Measurements from ENCODE around the gene TSPYL2. TPM values are rescaled to one million over a fixed set of nuclear protein-coding genes. Genes with fewer than 3 reads are reported as not detected.

Gene TSPYL2
- polyA plus RNA-seq, 2 of the 4 experiments (the other 2 are of a cell fraction): 24.9 to 27.2 TPM

DNA sequence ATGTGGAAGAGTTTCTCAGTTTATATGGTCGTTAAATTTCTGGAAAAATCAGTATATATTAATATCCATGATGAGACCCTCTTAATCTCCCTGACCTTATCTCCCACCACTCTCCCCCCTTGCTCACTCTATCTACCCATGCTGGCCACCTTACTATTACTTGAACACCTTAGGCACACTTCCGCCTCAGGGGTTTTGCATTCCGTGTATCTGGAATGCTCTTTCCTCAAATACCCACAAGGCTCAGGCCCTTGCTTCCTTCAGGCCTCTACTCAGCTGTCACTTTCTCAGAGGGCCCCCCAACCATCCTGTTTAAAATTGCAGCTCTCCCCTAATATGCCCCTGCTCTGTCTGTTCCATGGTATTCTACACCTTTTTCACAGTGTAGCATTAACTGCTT lies 13.6 kb downstream of the TSPYL2 start:
- ATAC-seq (no peak), FAIRE-seq (no peak), DNase-seq (ENCODE audit: low read depth in 1 of 2, low spot score in 1 of 2) (no peak)
- H3K4me2 ChIP-seq: no peak overlapping the region
- ChIA-PET CTCF (interaction anchor here (1.3 kb wide), 1 partner anchor 24 kb away, joined by 7 read pairs; no protein-coding TSS in a partner anchor), POLR2A (no interaction called here)
- 77% methylated on average over 3 of the region's 3 CpGs for WGBS (ENCODE audit: missing lambda C conversion rate)
- peaks cover 6% of the 10 kb centered on the region; the same call in 2 of the 3 replicates for H3K4me1 ChIP-seq
- no peaks in the 10 kb centered on the region for H3K9me3 ChIP-seq
- TF ChIP-seq, protein P1, sequence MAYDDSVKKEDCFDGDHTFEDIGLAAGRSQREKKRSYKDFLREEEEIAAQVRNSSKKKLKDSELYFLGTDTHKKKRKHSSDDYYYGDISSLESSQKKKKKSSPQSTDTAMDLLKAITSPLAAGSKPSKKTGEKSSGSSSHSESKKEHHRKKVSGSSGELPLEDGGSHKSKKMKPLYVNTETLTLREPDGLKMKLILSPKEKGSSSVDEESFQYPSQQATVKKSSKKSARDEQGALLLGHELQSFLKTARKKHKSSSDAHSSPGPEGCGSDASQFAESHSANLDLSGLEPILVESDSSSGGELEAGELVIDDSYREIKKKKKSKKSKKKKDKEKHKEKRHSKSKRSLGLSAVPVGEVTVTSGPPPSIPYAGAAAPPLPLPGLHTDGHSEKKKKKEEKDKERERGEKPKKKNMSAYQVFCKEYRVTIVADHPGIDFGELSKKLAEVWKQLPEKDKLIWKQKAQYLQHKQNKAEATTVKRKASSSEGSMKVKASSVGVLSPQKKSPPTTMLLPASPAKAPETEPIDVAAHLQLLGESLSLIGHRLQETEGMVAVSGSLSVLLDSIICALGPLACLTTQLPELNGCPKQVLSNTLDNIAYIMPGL (CRISPR knock-in tag; IDR thresholded peaks at IDR 0.05; ENCODE audit: borderline replicate concordance): no peak
- no peak for TF ChIP-seq PHF8 (IDR thresholded peaks at IDR 0.05; ENCODE audit: borderline replicate concordance, low read depth)
- TF ChIP-seq JUN (IDR thresholded peaks at IDR 0.05): no peak
- no peak for TF ChIP-seq POLR2AphosphoS2 (conservative IDR thresholded peaks at IDR 0.05; ENCODE audit: low read length)
- no peak for TF ChIP-seq ESRRA (IDR thresholded peaks at IDR 0.05; ENCODE audit: borderline replicate concordance, low read length)
- TF ChIP-seq HEYL (CRISPR knock-in tag; IDR thresholded peaks at IDR 0.05): no peak
- no peak overlapping the region for H3K27ac ChIP-seq
- H3K4me3 ChIP-seq: no peak overlapping the region

DNA sequence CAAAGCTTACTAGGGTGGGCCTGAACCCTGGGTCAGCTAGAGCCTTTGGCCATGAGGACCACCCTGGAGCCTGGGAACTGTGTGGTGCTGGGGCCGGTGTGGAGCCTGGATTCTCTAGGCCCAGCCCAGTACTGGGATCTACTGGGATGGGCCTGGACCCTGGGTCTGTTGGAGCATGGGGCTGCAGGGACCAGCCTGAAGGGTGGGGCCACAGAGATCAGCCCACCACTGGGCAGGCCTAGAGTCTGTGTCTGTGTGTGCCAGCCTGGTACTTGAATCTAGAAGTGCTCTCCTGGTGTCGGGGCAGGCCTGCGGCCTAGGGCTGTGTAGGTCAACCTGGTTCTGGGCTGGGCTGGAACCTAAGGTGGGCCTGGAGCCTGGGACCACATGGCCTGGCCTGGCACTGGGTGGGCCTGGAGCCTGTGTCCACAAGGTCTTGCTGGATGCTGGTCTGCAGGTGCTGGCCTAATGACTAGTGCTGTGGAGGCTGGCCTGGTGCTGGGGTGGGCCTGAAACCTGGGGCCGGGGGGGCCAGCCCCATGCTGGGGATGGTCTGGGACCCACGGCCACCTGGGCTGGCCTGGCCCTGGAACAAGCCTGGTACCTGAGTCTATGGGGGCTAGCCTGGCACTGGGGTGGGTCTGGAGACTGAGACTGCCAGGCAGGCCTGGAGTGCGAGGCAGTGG lies 32.8 kb downstream of the TSPYL2 start:
- Histone ChIP-seq H3K4me1 (no peaks in the 10 kb centered on the region), H3K4me2 (no peak overlapping the region), H3K27ac (no peak overlapping the region), H3K9me3 (no peaks in the 10 kb centered on the region), H3K4me3 (no peak overlapping the region)
- ChIA-PET POLR2A (no interaction called here), CTCF (no interaction called here)
- TF ChIP-seq CHD4 (IDR thresholded peaks at IDR 0.05; ENCODE audit: borderline replicate concordance): no peak
- no peak for TF ChIP-seq HOXB5 (CRISPR knock-in tag; IDR thresholded peaks at IDR 0.05)
- TF ChIP-seq, protein P2, sequence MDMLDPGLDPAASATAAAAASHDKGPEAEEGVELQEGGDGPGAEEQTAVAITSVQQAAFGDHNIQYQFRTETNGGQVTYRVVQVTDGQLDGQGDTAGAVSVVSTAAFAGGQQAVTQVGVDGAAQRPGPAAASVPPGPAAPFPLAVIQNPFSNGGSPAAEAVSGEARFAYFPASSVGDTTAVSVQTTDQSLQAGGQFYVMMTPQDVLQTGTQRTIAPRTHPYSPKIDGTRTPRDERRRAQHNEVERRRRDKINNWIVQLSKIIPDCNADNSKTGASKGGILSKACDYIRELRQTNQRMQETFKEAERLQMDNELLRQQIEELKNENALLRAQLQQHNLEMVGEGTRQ (IDR thresholded peaks at IDR 0.05): no peak
- TF ChIP-seq POLR2AphosphoS2 (conservative IDR thresholded peaks at IDR 0.05; ENCODE audit: low read length): no peak
- TF ChIP-seq E2F6 (IDR thresholded peaks at IDR 0.05; ENCODE audit: borderline replicate concordance, low read depth): no peak
- no peak for TF ChIP-seq CEBPB (IDR thresholded peaks at IDR 0.05)
- no peak for TF ChIP-seq CBX2 (IDR thresholded peaks at IDR 0.05; ENCODE audit: borderline replicate concordance, low read depth)
- no peak for TF ChIP-seq MYC (IDR thresholded peaks at IDR 0.05; ENCODE audit: borderline replicate concordance, low read length)
- TF ChIP-seq, protein P3, sequence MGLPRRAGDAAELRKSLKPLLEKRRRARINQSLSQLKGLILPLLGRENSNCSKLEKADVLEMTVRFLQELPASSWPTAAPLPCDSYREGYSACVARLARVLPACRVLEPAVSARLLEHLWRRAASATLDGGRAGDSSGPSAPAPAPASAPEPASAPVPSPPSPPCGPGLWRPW (IDR thresholded peaks at IDR 0.05): no peak
- TF ChIP-seq HOXB13 (CRISPR knock-in tag; IDR thresholded peaks at IDR 0.05; ENCODE audit: low read depth): no peak
- TF ChIP-seq HEYL (CRISPR knock-in tag; IDR thresholded peaks at IDR 0.05): no peak
- no peak for TF ChIP-seq HDAC2 (IDR thresholded peaks at IDR 0.05)
- TF ChIP-seq KDM5A (IDR thresholded peaks at IDR 0.05): no peak
- no peak for TF ChIP-seq SREBF2 (IDR thresholded peaks at IDR 0.05)
- TF ChIP-seq, protein P4, sequence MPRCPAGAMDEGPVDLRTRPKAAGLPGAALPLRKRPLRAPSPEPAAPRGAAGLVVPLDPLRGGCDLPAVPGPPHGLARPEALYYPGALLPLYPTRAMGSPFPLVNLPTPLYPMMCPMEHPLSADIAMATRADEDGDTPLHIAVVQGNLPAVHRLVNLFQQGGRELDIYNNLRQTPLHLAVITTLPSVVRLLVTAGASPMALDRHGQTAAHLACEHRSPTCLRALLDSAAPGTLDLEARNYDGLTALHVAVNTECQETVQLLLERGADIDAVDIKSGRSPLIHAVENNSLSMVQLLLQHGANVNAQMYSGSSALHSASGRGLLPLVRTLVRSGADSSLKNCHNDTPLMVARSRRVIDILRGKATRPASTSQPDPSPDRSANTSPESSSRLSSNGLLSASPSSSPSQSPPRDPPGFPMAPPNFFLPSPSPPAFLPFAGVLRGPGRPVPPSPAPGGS (IDR thresholded peaks at IDR 0.05): no peak
- no peak for TF ChIP-seq NR3C1 (IDR thresholded peaks at IDR 0.05)
- TF ChIP-seq RFX5 (IDR thresholded peaks at IDR 0.05): no peak
- WGBS (ENCODE audit: missing lambda C conversion rate): 100% methylated on average over 1 of the region's 6 CpGs
- no peak for DNase-seq (ENCODE audit: low read depth in 1 of 2, low spot score in 1 of 2)
- ATAC-seq: no peak; a peak in 1 of 6 replicates
- FAIRE-seq: no peak
